HL-60/S4 (cell line): ENCODE measurements around the gene GJA5.

Experiments used
- in situ Hi-C: fragments of 300-500 bp; cut with MboI; formaldehyde crosslinking; loops from 2 replicates; pipeline ENCODE4 v1.14.3; 2022; ENCODE audit warnings: low sequenced_read_pairs

GJA5 gene

DNA sequence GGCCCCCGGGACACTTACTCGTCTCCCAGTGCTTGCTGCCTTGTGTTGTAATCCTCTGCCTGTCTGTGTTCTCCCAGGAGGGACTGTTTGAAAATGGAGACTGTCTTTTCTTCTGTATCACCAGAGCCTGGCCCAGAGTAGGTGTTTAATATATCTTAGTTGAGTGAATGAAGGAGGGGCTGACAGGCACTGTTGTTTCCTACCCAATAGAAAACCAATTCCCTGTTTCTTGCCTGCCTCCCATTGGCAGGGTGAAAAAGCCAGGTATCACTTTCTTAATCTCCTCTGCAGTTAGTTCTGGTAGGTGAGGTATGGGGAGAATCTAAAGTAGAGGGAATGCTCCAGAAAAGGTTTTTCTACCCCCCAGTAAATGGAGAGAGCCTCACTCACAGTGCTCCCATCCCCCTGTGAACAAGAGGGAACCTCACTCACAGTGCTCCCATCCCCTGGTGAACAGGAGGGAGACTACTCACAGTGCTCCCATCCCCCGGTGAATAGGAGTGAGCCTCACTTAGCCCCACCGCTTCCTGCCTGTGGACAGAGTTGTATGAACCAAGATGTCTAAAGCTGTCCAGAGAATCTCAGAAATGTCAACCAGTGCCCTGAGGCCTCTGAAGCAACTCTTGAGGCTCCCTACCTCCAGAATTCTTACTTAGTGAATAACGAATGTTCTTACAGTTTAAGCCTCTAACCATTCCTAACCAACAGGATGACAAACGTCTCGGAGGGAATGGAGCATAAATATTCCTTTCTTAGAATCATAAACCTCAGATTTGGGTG lies at the start of gene GJA5:
GJA5 (minus strand) TSS at position 122 of the 780 bp plus-strand sequence. CDS start 1,364 bp downstream, outside the sequence.
- in situ Hi-C loops: no loop called here

GRCh38 chr1:147809236-147809635 lies 48.8 kb upstream of the GJA5 start:
- in situ Hi-C loops: no loop called here

DNA sequence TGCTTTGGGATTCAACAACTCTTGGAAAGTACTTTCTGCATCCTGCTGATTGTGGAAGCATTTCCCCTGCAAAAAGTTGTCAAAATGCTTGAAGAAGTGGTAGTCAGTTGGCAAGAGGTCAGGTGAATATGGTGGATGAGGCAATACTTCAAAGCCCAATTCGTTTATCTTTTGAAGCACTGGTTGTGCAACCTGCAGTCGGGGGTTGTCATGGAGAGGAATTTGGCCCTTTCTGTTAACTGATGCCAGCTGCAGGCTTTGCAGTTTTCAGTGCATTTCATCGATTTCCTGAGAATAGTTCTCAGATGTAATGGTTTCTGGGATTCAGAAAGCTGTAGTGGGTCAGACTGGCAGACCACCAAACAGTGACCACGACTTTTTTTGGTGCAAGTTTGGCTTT lies 47.6 kb upstream of the GJA5 start:
- in situ Hi-C loops: no loop called here

GRCh38 chr1:147807405-147807804 lies 47.0 kb upstream of the GJA5 start:
- in situ Hi-C loops: no loop called here

- in situ Hi-C loops: no loop called here
Measured at GRCh38 chr1:147804942-147805723, 44.7 kb upstream of the GJA5 start.

GRCh38 chr1:147800804-147801203 lies 40.4 kb upstream of the GJA5 start:
- in situ Hi-C loops: no loop called here

DNA sequence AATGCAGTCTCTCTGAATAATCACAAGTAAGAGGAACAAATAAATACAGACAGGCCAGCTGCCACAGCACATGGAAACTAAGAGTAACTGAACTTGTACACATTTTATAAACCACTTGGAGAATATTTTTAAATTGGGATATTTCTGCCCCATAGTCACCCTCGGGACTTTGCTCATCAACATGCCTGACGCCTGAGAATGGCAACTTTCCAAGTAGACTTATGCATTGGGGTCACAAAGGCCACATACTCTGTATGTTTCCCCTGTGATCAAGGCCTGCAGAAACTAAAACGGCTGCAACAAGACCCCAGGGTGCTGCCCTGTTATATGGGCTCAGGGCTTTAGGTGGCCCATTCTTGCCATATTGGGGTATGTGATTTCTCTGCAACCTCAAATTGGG lies 38.3 kb upstream of the GJA5 start:
- in situ Hi-C loops: no loop called here

- in situ Hi-C loops: no loop called here
Measured at GRCh38 chr1:147794570-147794969, 34.2 kb upstream of the GJA5 start.

DNA sequence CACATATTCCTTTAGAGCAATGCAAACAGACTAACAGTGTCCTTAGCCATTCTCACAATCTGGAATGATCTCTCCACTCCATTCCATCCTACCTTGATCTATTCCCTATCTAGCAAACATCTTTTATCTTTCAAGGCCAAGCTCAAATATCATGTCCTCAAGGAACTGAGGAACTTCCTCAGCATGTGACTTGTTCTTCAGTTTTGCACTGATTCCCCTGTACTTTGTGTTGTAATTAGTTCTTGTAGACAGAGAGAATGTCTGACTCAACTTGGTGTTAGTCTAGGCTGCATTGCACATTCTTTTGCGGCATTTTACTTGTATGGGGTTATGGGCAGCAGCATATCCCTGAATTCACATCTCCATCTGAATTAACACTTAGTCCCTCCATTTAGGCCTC lies 31.5 kb upstream of the GJA5 start:
- in situ Hi-C loops: no loop called here

- in situ Hi-C loops: no loop called here
Measured at GRCh38 chr1:147787765-147788164, 27.4 kb upstream of the GJA5 start.

DNA sequence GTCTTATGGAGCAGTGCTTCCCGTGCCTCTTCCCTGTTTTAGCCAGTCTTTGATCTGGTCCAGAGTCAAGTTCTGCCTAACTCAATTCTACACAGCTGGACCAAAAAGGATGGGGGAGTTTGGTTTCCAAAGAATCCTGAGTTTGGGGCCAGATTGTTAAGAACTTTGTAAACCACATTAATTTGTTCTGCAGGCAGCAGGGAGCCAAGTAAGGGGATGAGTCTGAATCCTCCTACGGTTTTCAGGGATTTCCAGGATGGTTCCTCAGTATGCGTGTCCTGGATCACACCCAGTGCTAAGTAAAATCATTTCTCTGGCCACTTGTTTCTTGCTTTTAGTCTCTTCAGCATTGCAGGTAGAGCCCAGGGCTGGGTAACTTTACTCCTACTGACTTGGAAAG lies 26.1 kb upstream of the GJA5 start:
- in situ Hi-C loops: no loop called here

GRCh38 chr1:147785794-147786506 lies 25.5 kb upstream of the GJA5 start:
- in situ Hi-C loops: no loop called here

DNA sequence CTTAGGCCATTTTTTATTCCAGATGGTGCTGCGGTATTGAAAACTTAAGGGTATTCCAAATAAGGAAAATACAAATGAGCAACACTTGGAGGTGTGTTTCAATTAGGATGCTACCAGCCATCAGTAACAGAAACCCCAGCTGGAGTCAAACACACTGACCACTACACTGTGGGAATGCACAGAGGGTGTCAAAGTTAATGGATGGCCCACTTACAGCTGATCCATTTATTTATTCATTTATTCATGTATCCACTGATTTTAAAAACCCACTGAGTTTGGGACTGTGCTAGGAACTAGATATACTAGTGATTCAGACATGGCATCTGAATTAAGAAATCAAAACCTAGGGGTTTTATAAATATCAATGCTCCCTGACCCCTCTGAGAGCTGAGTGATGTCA lies 24.5 kb upstream of the GJA5 start:
- in situ Hi-C loops: no loop called here

GRCh38 chr1:147781056-147781471 lies 20.7 kb upstream of the GJA5 start:
- in situ Hi-C loops: no loop called here

DNA sequence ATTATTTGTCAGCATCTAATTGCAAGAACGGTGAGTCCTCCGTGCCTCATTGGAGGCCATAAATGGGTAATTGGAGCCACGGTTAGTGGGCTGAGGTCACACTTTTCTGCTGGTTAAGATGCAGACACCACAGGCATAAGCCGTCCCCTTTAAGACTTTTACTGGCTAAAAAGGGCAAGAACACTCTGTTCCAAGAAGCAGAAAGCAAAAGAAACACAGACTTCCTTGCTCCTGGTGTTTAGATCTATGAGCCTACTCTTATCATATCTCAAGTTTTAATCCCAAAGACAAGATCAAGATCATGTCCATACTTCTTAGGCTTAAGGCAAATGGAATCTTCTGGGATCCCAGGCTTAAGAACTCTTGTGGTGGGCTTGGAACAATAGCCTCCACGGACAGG lies 17.3 kb upstream of the GJA5 start:
- in situ Hi-C loops: no loop called here

DNA sequence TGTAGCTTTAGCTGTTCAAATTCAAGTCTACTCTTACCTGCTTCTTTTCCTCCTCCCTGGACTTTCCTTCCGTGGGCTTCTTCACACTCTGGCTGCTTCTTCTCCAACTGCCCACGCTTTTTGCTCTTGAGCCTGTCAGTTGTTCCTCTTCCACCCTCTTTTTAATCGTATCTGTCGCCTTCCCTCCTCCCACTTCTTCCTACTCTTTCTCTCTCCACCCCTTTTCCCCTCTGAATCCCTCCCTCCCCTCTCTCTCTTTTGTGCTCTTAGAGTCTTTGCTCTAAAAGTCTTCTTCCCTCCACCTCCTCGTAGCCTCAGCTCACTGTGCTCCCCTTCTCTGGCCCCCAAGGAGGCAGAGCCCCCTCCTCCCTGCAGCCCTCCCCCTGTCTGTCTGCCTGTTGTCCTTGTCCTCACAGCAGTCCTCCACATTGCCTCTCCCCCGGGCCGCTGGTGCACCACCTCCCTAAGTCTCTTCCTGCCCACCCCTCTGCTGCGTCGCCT lies 12.9 kb upstream of the GJA5 start:
- in situ Hi-C loops: no loop called here

DNA sequence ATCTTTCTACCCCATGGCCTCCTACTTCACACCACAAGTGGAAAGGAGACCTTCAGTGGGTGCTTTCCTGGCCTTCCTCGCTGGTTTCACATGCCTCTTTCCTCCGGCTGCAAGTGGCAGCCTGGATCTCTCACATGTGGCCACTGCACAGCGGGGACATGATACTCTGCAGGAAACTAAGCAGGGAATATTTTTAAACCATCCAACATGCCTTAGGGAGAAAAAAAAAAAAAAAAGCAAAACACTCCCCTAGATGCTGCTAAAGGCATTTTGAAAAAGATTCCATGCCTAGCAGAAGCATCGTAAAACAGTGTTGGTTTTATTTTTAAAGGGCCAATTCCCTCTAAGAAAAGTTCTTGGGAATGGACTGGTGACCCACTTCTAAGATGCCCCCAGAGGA lies 12.2 kb upstream of the GJA5 start:
- in situ Hi-C loops: no loop called here

DNA sequence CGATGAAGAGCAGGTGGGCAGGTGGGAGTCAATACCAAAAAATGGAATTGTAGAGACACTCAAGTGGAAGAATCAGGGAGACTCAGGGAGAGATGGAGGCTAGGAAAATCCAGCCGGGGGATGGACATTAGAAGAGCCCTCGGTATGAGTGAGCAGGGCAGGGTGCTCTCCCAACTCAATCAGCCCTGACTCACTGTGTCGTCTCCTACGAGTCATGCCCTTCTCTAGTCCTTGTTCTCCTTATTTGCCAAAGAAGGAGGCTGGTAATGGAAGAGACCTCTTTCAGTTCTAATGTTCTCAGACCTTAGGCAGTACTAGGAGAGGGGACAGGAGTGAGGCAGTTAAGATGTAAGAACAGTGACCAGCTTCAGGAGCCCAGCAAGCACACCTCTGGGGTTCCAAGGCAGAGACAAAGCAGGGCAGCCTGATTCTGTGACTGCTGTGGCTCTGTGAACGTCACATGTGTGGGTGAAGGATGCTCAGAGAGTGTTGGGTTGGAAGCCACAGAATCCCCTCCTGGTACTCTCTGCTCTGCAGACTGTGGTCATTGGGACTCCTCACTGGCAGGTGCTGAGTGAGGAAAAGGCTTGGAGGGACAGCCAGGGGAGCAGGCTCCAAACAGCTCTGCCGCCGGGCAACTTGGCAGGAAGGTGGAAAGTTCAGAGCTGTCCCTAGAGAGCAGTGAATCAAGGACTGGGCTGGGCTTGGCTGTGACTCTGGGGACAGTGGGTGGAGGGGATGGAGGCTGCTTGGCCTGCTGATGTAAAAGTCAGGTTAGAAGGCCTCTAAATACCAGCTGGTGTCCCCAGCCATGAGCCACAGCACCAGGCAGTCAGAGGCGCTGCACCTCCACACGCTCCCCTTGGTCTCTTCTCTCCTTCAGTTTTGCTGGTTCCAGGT lies 11.1 kb upstream of the GJA5 start:
- in situ Hi-C loops: no loop called here

GRCh38 chr1:147769106-147769505 lies 8.7 kb upstream of the GJA5 start:
- in situ Hi-C loops: no loop called here

DNA sequence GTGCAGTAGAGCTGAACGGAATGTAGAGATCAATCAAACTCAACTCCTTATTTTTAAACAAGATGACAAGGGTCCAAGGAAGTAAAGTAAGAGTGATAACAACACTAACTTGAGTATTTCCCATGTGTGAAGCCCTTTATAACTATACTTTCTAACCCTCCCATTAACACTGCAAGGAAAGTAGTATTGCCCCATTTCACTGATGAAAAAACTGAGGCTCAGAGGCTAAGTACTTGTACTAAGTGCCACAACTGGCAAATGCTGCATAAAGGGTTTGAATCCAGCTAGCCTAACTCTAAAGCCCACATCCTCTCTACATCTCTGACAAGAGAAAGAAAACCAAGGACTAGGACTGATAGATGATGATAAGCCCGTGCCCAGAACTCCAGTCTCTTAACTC lies 8.2 kb upstream of the GJA5 start:
- in situ Hi-C loops: no loop called here
